Stimulated activated naive CD8-positive, alpha-beta T cell treated with anti-CD3 and anti-CD28 coated beads, Interleukin-15, amount 100 ng/mL, for 72 hours (primary cell): ENCODE results near the gene ATP6V0E1.
A peak's percentile ranks its signal among the peaks of the same experiment; 100 is the strongest.

Source experiments
- ATAC-seq: fragments of 150-1000 bp; cut with Tn5 transposase; 2 replicates; pipeline ENCODE4 v1.10.0; 2021; ENCODE audit warnings: mild to moderate bottlenecking, moderate library complexity
- DNase-seq, 2 donors: peaks; one replicate each; pipeline ENCODE4 v3.0.0; 2021 to 2022
- H3K27ac Mint-ChIP-seq, 2 donors: one replicate each; pipeline ENCODE4 v1.8.0; 2022; ENCODE audit warnings: mild to moderate bottlenecking in 2 of 2, mixed read lengths in 2 of 2, moderate library complexity in 2 of 2
- H3K27me3 Mint-ChIP-seq: one replicate; pipeline ENCODE4 v1.8.0; 2022; ENCODE audit warnings: mixed read lengths
- H3K4me1 Mint-ChIP-seq: one replicate; pipeline ENCODE4 v1.8.0; 2022; ENCODE audit warnings: mild to moderate bottlenecking, mixed read lengths
- H3K4me3 Mint-ChIP-seq, 2 donors: one replicate each; pipeline ENCODE4 v1.8.0; 2022; ENCODE audit warnings: mild to moderate bottlenecking in 2 of 2, mixed read lengths in 2 of 2, moderate library complexity in 1 of 2
- H3K9me3 Mint-ChIP-seq, 2 donors: one replicate each; pipeline ENCODE4 v1.8.0; 2022; ENCODE audit warnings: mixed read lengths in 2 of 2

Gene ATP6V0E1

GRCh38 chr5:172951371-172952033, 32.1 kb upstream of the ATP6V0E1 start:
- no peaks in the 10 kb centered on the region for H3K9me3 Mint-ChIP-seq
- H3K27ac Mint-ChIP-seq: no peak overlapping the region
- no peaks in the 10 kb centered on the region for H3K27me3 Mint-ChIP-seq
- peaks cover 5% of the 10 kb centered on the region for H3K4me1 Mint-ChIP-seq
- no peak overlapping the region for H3K4me3 Mint-ChIP-seq
- ATAC-seq: no peak
- DNase-seq: no peak

GRCh38 chr5:172952034-172952511, 31.5 kb upstream of the ATP6V0E1 start:
- no peak for ATAC-seq
- H3K9me3 Mint-ChIP-seq: no peaks in the 10 kb centered on the region
- DNase-seq: no peak
- no peak overlapping the region for H3K27ac Mint-ChIP-seq
- peaks cover 5% of the 10 kb centered on the region for H3K4me1 Mint-ChIP-seq
- H3K27me3 Mint-ChIP-seq: no peaks in the 10 kb centered on the region
- H3K4me3 Mint-ChIP-seq: no peak overlapping the region

GRCh38 chr5:172953776-172954675, 29.5 kb upstream of the ATP6V0E1 start:
- Mint-ChIP-seq H3K4me3 (no peak overlapping the region), H3K27ac (no peak overlapping the region)
- DNase-seq: no peak

GRCh38 chr5:172954751-172955159, 28.8 kb upstream of the ATP6V0E1 start:
- Mint-ChIP-seq H3K27ac (peak overlapping the region in 1 of 2 donors; percentile 6), H3K27me3 (no peaks in the 10 kb centered on the region), H3K9me3 (no peaks in the 10 kb centered on the region), H3K4me3 (no peak overlapping the region), H3K4me1 (peaks cover 14% of the 10 kb centered on the region)
- DNase-seq: no peak
- ATAC-seq: no peak

More at GRCh38 chr5:172953776-172954675, 29.5 kb upstream of the ATP6V0E1 start:
- H3K9me3 Mint-ChIP-seq: no peaks in the 10 kb centered on the region
- ATAC-seq: no peak
- no peaks in the 10 kb centered on the region for H3K27me3 Mint-ChIP-seq
- peaks cover 11% of the 10 kb centered on the region for H3K4me1 Mint-ChIP-seq

DNA sequence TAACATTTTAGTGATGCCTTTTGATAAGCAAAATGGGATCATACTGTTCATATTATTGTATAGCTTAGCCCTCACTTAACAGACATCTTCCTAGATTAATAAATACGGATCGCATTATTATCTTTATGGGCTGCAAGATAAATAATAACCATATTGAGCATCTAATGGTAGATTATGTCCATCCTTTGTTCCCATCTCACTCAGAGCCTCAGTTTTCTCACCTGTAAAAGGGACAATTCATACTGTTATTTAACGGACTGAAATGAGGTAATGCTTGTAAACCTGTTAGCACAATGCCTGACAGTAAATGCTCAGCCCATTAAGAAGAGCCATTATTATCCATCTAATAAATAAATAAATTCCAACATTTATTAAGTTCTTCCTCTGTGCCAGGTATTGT, 27.3 kb upstream of the ATP6V0E1 start:
- H3K4me3 Mint-ChIP-seq: no peak overlapping the region
- H3K9me3 Mint-ChIP-seq: no peaks in the 10 kb centered on the region
- H3K4me1 Mint-ChIP-seq: peaks cover 29% of the 10 kb centered on the region
- no peaks in the 10 kb centered on the region for H3K27me3 Mint-ChIP-seq
- DNase-seq (no peak), ATAC-seq (no peak)
- no peak overlapping the region for H3K27ac Mint-ChIP-seq

DNA sequence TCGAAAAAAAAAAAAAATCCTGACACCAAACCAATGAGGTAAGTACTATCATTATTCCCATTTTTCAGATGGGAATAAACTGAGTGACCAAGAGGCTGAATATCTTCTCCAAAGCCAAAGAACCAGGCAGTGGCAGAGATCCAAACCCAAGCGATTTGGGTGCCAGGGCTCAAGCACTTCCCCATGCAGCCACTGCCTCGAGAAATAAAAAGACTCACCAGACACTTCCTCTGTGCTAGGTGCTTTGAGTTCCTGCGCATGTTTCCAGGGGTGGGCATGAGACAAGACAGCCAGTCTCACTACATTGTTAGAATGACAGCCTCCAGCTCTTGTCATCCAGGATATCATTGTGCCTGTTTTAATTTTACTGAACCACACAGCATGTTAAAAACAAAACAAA, 26.6 kb upstream of the ATP6V0E1 start:
- H3K4me3 Mint-ChIP-seq: no peak overlapping the region
- ATAC-seq (no peak), DNase-seq (no peak)
- H3K4me1 Mint-ChIP-seq: peaks cover 34% of the 10 kb centered on the region
- H3K9me3 Mint-ChIP-seq: no peaks in the 10 kb centered on the region
- H3K27me3 Mint-ChIP-seq: no peaks in the 10 kb centered on the region
- peak overlapping the region in 1 of 2 donors; percentile 22 for H3K27ac Mint-ChIP-seq

GRCh38 chr5:172957458-172957857, 26.1 kb upstream of the ATP6V0E1 start:
- Mint-ChIP-seq H3K9me3 (no peaks in the 10 kb centered on the region), H3K4me1 (peaks cover 34% of the 10 kb centered on the region), H3K27me3 (no peaks in the 10 kb centered on the region), H3K4me3 (peak overlapping the region; percentile 1 to 6), H3K27ac (no peak overlapping the region)
- ATAC-seq (no peak), DNase-seq (no peak)

GRCh38 chr5:172958331-172959046, 25.1 kb upstream of the ATP6V0E1 start:
- H3K4me1 Mint-ChIP-seq: peaks cover 34% of the 10 kb centered on the region
- ATAC-seq (peak; percentile 80), DNase-seq (peak; percentile 67 to 72)
- H3K9me3 Mint-ChIP-seq: no peaks in the 10 kb centered on the region
- peak overlapping the region; percentile 95 to 96 for H3K4me3 Mint-ChIP-seq
- H3K27me3 Mint-ChIP-seq: no peaks in the 10 kb centered on the region
- H3K27ac Mint-ChIP-seq: peak overlapping the region; percentile 99

DNA sequence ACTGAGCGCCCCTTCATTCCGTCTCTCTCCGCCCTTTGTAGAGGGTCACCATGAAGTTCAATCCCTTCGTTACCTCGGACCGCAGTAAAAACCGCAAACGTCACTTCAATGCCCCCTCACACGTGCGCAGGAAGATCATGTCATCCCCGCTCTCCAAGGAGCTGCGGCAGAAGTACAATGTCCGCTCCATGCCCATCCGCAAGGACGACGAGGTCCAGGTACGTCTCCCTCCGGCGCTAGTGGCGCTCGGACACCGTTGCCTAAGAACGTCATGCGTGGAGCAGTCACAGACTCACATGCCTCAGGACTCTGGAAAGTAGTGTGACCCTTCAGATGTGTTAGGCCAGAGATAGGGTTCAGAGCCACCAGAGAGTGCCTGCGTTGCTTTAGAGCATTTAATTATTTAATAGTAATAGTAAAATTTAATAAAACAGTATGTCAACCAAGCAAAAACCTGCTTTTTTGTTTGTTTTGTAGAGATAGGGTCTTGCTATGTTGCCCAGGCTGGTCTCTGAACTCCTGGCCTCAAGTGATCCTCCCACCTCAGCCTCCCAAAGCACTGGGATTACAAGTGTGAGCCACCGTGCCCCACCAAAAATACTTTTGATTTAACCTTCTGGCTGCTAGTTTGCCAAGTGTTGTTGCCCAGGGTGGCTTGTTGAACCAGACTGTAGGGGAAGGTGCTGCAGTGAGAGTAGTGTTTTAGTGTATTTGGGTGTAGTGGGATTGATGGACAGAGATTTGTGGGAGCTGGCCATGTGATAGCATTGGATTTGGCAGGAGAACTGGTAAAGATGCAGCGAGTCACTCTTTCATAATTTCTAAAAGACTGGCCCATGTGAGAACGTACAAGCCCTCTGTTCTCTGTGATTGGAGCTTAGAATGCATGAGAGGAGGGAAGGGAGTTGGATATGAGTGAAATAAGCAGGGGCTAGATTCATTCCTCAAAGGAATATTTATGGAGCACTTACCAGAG, 23.5 kb upstream of the ATP6V0E1 start:
- Mint-ChIP-seq H3K4me3 (peak overlapping the region; percentile 95 to 96), H3K27ac (peak overlapping the region; percentile 99), H3K4me1 (peaks cover 29% of the 10 kb centered on the region), H3K9me3 (no peaks in the 10 kb centered on the region), H3K27me3 (no peaks in the 10 kb centered on the region)
- peak; percentile 0 for ATAC-seq
- peak in 1 of 2 donors; percentile 24 for DNase-seq

- H3K27ac Mint-ChIP-seq: no peak overlapping the region
- H3K27me3 Mint-ChIP-seq: no peaks in the 10 kb centered on the region
- ATAC-seq (no peak), DNase-seq (no peak)
- no peak overlapping the region for H3K4me3 Mint-ChIP-seq
- no peaks in the 10 kb centered on the region for H3K4me1 Mint-ChIP-seq
- no peaks in the 10 kb centered on the region for H3K9me3 Mint-ChIP-seq
Observed at GRCh38 chr5:172969921-172970320, 13.7 kb upstream of the ATP6V0E1 start.

DNA sequence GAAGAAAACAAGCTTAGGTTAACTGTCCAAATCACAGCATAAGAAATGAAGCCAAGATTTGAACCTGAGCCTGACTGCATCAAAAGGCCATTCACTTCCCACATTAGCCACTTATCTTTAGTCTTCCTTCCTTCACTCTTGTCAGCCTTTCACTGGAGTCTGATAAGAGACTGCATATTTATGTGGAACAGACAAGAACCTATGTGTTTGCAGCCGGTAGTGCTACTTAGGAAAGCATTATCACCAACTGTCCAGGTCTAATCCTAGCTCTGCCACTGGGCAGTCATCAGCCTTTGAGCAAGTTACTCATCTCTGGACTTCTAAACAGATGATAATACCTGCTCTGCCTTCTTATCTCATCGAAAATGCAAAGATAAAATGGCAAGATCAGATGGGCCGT, 12.1 kb upstream of the ATP6V0E1 start:
- Mint-ChIP-seq H3K4me3 (no peak overlapping the region), H3K4me1 (no peaks in the 10 kb centered on the region), H3K27me3 (no peaks in the 10 kb centered on the region), H3K9me3 (no peaks in the 10 kb centered on the region), H3K27ac (no peak overlapping the region)
- no peak for DNase-seq
- ATAC-seq: no peak

DNA sequence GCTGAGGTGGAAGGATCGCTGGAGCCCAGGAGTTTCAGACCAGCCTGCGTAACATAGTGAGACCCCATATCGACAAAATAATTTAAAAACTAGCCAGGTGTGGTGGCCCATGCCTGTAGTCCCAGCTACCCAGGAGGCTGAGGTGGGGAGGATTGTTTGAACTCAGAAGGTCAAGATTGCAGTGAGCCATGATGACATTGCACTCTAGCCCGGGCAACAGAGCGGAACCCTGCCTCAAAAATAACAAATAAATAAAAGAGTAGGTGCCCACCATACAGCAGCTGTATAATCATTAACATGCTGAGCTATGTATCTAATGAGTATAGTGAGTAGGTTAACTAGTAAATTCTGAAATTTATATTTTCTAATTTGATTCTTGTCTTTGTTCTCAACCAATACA, 11.0 kb upstream of the ATP6V0E1 start:
- H3K4me1 Mint-ChIP-seq: no peaks in the 10 kb centered on the region
- no peaks in the 10 kb centered on the region for H3K27me3 Mint-ChIP-seq
- no peak overlapping the region for H3K27ac Mint-ChIP-seq
- no peak overlapping the region for H3K4me3 Mint-ChIP-seq
- no peak for DNase-seq
- H3K9me3 Mint-ChIP-seq: no peaks in the 10 kb centered on the region
- ATAC-seq: no peak

DNA sequence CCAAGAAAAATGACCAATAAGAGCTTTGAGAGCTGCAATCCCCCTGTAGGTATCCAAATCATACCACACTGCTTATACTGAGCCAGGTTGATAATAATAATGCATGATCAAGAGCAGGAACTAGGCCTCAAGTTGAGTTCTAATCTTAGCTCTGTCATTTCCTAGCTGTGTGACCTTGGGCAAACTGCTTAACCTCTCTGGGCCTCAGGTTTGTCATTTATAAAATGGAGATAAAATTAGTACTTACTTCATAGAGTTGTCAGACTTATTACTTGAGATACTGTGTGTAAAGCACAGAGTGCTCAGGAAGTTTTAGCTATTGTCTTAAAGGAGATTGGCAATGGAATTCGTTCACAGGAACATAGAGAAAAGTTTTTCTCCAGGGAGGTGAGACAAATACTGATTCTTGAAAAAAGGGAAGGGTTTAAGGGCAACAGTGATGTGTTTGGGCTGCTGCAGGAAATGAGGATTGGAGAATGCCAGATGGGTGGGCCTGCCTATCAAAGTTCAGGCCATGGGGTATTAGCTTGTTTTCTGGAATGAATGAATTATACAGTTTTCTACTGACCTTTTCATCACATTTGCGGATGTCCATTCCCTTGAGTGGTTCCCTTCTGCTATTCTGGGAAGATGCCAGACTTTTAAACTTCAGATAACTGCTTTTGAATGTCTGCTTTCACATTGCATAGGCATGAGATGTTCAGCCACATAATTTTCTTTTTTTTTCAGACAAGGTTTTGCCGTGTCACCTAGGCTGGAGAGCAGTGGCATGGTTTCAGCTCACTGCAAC, 10.2 kb upstream of the ATP6V0E1 start:
- DNase-seq: no peak
- ATAC-seq: no peak
- no peaks in the 10 kb centered on the region for H3K9me3 Mint-ChIP-seq
- no peak overlapping the region for H3K27ac Mint-ChIP-seq
- H3K4me1 Mint-ChIP-seq: peaks cover 2% of the 10 kb centered on the region
- no peaks in the 10 kb centered on the region for H3K27me3 Mint-ChIP-seq
- no peak overlapping the region for H3K4me3 Mint-ChIP-seq

DNA sequence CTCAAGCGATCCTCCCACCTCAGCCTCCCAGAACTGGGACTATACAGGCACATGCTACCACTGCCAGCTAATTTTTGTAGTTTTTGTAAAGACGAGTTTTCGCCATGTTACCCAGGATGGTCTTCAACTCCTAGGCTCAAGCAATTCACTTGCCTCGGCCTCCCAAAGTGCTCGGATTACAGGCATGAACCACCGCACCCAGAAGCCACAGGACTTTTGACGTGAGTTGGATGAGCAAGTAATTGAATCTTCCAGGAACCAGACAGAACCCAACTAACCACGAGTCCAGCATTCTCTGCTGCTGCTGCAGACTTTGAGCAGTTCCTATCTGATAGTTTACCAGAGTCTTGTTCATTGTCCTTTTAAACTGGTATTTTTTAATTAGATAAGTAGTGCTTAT, 9.6 kb upstream of the ATP6V0E1 start:
- ATAC-seq (no peak), DNase-seq (no peak)
- Mint-ChIP-seq H3K4me1 (peaks cover 8% of the 10 kb centered on the region), H3K9me3 (no peaks in the 10 kb centered on the region), H3K27ac (no peak overlapping the region), H3K27me3 (no peaks in the 10 kb centered on the region), H3K4me3 (no peak overlapping the region)
